ENCODE results near the gene PRR13. TPM values are rescaled to one million over a fixed set of nuclear protein-coding genes. Genes with fewer than 3 reads are reported as not detected.

Gene PRR13
- total and polyA plus RNA-seq, 9 of the 15 experiments (the other 6 are each of a cell fraction or from before 2014, with no cell fraction given) = 117 to 835 (median 285) TPM

DNA sequence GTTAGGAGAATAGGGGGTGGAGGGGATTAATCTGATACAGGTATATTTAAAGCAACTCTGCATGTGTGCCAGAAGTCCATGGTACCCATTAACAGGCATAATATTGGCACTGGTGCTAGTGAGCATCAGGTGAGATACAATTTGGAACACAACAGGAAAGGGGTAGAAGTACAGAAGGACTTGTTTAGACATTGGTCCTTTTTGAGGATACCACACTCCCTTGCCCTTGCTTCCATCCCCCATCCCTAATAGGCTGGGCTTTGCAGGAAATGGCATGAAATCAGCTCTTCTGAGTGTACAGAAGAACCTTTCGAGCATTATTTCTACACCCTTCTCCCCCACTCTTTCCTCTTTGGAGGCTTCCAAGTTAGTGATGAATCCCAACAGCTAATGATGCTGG is 26.7 kb downstream of the PRR13 start (continued):
- TF ChIP-seq POLR2AphosphoS5 (IDR thresholded peaks at IDR 0.05; ENCODE audit: control insufficient read depth, insufficient read depth, low read depth, low read length) (peak; percentile 41), JUNB (CRISPR knock-in tag; conservative IDR thresholded peaks at IDR 0.05) (no peak), NELFE (IDR thresholded peaks at IDR 0.05; ENCODE audit: insufficient read depth, insufficient read length) (no peak), ZKSCAN8 (CRISPR knock-in tag; IDR thresholded peaks at IDR 0.05) (no peak), SRSF3 (IDR thresholded peaks at IDR 0.05; ENCODE audit: insufficient read depth, low read length) (no peak), RBFOX2 (IDR thresholded peaks at IDR 0.05; ENCODE audit: low read depth, low read length) (0 out of 2 replicates have a peak, but pooled peaks have one; percentile 20), NCOR1 (IDR thresholded peaks at IDR 0.05) (no peak), CHD2 (IDR thresholded peaks at IDR 0.05; ENCODE audit: low read depth, low read length) (no peak), KAT7 (CRISPR knock-in tag; IDR thresholded peaks at IDR 0.05; ENCODE audit: borderline replicate concordance) (no peak), PRPF4 (IDR thresholded peaks at IDR 0.05; ENCODE audit: insufficient read depth, low read depth, low read length, poor library complexity, severe bottlenecking) (no peak), NCOA1 (IDR thresholded peaks at IDR 0.05; ENCODE audit: low read depth) (no peak), ZC3H4 (CRISPR knock-in tag; IDR thresholded peaks at IDR 0.05; ENCODE audit: borderline replicate concordance) (no peak), POLR2A (conservative IDR thresholded peaks at IDR 0.05) (peak; percentile 62; the same call in 1 of the 2 replicates), ZSCAN29 (IDR thresholded peaks at IDR 0.05) (no peak), EP300 (IDR thresholded peaks at IDR 0.05; ENCODE audit: low read length) (no peak), ZNF75A (CRISPR knock-in tag; IDR thresholded peaks at IDR 0.05) (no peak)
- TF ChIP-seq, protein P1, sequence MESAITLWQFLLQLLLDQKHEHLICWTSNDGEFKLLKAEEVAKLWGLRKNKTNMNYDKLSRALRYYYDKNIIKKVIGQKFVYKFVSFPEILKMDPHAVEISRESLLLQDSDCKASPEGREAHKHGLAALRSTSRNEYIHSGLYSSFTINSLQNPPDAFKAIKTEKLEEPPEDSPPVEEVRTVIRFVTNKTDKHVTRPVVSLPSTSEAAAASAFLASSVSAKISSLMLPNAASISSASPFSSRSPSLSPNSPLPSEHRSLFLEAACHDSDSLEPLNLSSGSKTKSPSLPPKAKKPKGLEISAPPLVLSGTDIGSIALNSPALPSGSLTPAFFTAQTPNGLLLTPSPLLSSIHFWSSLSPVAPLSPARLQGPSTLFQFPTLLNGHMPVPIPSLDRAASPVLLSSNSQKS (CRISPR knock-in tag; IDR thresholded peaks at IDR 0.05) = no peak
- TF ChIP-seq, protein P2, sequence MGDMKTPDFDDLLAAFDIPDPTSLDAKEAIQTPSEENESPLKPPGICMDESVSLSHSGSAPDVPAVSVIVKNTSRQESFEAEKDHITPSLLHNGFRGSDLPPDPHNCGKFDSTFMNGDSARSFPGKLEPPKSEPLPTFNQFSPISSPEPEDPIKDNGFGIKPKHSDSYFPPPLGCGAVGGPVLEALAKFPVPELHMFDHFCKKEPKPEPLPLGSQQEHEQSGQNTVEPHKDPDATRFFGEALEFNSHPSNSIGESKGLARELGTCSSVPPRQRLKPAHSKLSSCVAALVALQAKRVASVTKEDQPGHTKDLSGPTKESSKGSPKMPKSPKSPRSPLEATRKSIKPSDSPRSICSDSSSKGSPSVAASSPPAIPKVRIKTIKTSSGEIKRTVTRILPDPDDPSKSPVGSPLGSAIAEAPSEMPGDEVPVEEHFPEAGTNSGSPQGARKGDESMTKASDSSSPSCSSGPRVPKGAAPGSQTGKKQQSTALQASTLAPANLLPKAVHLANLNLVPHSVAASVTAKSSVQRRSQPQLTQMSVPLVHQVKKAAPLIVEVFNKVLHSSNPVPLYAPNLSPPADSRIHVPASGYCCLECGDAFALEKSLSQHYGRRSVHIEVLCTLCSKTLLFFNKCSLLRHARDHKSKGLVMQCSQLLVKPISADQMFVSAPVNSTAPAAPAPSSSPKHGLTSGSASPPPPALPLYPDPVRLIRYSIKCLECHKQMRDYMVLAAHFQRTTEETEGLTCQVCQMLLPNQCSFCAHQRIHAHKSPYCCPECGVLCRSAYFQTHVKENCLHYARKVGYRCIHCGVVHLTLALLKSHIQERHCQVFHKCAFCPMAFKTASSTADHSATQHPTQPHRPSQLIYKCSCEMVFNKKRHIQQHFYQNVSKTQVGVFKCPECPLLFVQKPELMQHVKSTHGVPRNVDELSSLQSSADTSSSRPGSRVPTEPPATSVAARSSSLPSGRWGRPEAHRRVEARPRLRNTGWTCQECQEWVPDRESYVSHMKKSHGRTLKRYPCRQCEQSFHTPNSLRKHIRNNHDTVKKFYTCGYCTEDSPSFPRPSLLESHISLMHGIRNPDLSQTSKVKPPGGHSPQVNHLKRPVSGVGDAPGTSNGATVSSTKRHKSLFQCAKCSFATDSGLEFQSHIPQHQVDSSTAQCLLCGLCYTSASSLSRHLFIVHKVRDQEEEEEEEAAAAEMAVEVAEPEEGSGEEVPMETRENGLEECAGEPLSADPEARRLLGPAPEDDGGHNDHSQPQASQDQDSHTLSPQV (IDR thresholded peaks at IDR 0.05) = no peak

Measured in K562 (cell line).